GM12873 (cell line): Measurements from ENCODE around the gene DLG2.

Experiments used
- CTCF ChIP-seq: IDR thresholded peaks from 2 replicates; pipeline ENCODE4 v1.5.1; 2012; ENCODE audit warnings: low read depth, mild to moderate bottlenecking, moderate library complexity, low read length, control low read depth; ENCODE audit not compliant: insufficient read depth; ENCODE audit errors: missing control alignments

DLG2 gene

GRCh38 chr11:84345597-84345996 lies 1281.5 kb downstream of the DLG2 start:
- TF ChIP-seq CTCF, result no peak

DNA sequence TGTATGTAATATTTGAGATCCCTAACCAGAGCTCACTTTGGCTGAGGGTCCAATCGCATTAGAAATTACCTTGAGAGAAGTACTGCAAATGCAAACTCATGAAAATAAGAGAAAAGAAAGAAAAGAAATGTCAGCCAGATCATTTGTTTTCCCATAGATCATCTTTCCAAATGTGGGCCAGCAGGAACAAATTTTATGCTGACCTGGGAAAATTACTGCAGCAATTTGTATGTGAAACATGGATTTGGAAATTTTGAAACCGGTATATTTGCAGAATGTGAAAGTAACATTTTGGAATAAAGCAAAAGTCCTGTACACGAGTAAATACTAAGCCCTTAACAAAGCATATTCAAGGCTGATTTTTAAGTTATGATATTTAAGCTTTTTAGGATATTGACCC lies 1282.1 kb downstream of the DLG2 start:
- no peak for TF ChIP-seq CTCF

DNA sequence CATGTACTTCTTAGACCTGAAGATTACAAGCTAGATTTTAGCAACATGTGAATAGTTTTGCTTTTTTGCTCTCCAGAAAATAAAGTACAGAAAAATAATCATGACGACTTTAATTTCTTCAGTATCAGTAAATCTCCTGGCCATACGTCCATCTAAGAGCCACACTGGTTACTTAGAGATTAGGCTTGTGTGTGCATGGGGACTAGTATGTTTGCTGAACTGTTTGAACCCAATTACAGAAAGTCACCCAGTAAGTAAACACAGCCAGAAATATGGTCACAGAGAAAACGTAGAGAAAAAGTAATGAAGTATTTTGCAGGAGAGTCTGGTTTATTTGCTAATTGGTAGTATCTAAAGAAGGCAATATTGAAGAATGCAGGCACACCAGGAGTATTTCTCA lies 1287.3 kb downstream of the DLG2 start:
- no peak for TF ChIP-seq CTCF

DNA sequence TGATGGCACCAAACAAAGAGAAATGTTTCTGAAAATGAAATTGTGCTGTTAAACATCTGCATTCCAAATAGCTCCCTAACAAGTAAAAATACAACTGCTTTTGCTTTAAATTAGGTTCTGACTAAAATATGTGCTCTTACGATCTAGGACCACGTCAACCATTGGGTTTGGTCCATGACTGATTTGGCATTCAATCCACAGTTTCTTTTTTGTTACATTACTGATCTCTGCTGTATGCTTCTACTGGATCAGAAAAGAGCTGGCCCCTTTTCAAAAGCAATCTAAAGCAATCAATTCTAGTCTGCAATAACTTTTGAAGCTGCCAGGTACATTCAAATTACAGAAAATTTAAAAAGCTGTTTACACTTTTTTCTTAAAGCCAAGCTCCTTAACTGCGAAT lies 1293.9 kb downstream of the DLG2 start:
- TF ChIP-seq CTCF, result no peak

DNA sequence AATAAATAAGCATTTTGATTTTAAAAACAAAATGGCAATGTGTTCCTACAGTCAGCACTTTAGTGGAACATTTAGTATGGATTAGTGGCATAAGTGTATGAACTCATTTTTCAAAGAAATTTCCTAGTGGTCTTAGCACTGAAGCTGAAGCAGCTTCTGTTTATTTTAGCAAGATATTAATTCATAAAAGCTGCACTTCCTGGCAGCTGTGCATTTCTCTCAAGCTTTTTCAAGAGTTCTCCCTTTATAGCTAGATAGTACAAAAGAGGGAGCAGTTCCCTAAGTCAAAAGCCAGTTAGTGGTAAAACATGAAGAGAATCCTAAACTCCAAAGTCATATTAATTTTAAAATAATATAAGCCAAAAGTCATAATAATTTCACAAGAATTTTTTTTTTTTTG lies 1304.9 kb downstream of the DLG2 start:
- TF ChIP-seq CTCF, result no peak

- no peak for TF ChIP-seq CTCF
Observed at GRCh38 chr11:84319863-84320262, 1307.3 kb downstream of the DLG2 start.

DNA sequence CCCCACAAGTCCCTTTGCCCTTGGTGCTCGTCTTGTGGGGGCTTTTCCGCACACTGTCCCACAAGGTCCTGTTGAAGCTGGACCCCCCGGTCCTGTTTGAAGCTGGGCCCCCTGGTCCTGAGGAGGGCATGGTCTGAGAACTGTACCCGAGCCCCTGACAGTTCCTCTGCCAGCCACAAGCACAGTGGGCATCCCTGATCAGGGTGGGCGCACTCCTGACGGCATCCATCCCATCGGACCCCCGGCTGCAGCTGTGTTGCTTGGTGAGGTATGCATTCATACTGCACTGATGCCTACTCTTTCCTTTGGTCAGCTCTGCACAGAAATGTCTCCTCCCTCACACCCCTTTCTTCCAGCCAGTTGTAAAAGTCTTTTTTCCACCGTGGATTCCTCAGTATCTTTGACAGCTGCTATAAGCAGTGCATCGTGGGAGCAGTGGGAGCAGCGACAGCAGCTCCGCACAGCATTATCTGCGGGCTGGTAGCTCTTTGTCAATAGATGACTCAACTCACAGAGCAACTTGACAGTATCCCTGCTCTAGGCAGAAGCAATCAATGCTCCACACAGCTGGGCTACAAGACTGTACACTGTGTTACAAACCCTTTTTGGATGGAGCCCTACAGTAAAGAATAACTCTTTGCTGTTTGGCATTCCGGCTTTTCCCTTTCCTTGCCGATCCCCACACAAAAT lies 1310.1 kb downstream of the DLG2 start:
- TF ChIP-seq CTCF, result no peak

GRCh38 chr11:84313830-84314359 lies 1313.2 kb downstream of the DLG2 start:
- no peak for TF ChIP-seq CTCF
